K562 (cell line): Measurements from ENCODE around the gene TFB2M. TPM values are rescaled to one million over a fixed set of nuclear protein-coding genes. Genes with fewer than 3 reads are reported as not detected.
A peak's percentile ranks its signal among the peaks of the same experiment; 100 is the strongest.

Experiments used
- DPF2 ChIP-seq: fragments of 450-650 bp; IDR thresholded peaks from 2 replicates; pipeline ENCODE4 v1.6.1; 2016
- ETV5 ChIP-seq: sonication (generic); formaldehyde crosslinking; IDR thresholded peaks from 2 replicates; pipeline ENCODE4 v1.4.0; 2020; ENCODE audit warnings: low read depth, mild to moderate bottlenecking, missing genetic modification reagents
- HDAC8 ChIP-seq: fragments of 450-650 bp; IDR thresholded peaks from 2 replicates; pipeline ENCODE4 v1.6.1; 2016; ENCODE audit warnings: mild to moderate bottlenecking, missing genetic modification characterization, moderate library complexity, missing compliant biosample characterization
- NFRKB ChIP-seq: fragments of 450-650 bp; IDR thresholded peaks from 2 replicates; pipeline ENCODE4 v1.6.1; 2016; ENCODE audit warnings: low read depth
- POLR2A ChIP-seq: fragments of 450-650 bp; conservative IDR thresholded peaks from 2 replicates; pipeline ENCODE4 v1.6.1; 2016
- RAD51 ChIP-seq: fragments of 450-650 bp; IDR thresholded peaks from 2 replicates; pipeline ENCODE4 v1.7.1; 2016; ENCODE audit warnings: low read depth, mild to moderate bottlenecking, borderline replicate concordance
- SRSF7 ChIP-seq: fragments of 200-400 bp; formaldehyde crosslinking; optimal IDR thresholded peaks from 2 replicates; pipeline ENCODE3; 2017; ENCODE audit warnings: mild to moderate bottlenecking, low read depth, low read length
- TOE1 ChIP-seq, 2 experiments: fragments of 450-650 bp in 1 of 2; sonication (generic) in 1 of 2; formaldehyde crosslinking in 1 of 2; IDR thresholded peaks; 2 replicates each; pipeline versions ENCODE4 v1.7.1 to v1.8.0; 2016 to 2022; ENCODE audit warnings: borderline replicate concordance in 2 of 2, mild to moderate bottlenecking in 2 of 2, antibody characterized with exemption in 1 of 2, inconsistent platforms in 1 of 2, low read depth in 1 of 2, missing genetic modification reagents in 1 of 2, moderate library complexity in 1 of 2
- YY1 ChIP-seq, 3 experiments: IDR thresholded peaks; 2 replicates each; pipeline ENCODE4 v1.6.1; 2011; ENCODE audit warnings: low read length in 2 of 3, mild to moderate bottlenecking in 2 of 3, moderate library complexity in 2 of 3, borderline replicate concordance in 1 of 3, control low read depth in 1 of 3, low read depth in 1 of 3; ENCODE audit not compliant: insufficient read depth in 3 of 3, insufficient replicate concordance in 2 of 3, control insufficient read depth in 1 of 3, insufficient read length in 1 of 3; ENCODE audit errors: extremely low read depth in 1 of 3
- ZNF140 ChIP-seq: fragments of 250-450 bp; sonication (Bioruptor Pico); IDR thresholded peaks from 2 replicates; pipeline ENCODE4 v1.8.0; 2021; ENCODE audit warnings: moderate library complexity, mild to moderate bottlenecking, inconsistent platforms
- ZNF384 ChIP-seq: IDR thresholded peaks from 2 replicates; pipeline ENCODE4 v1.6.1; 2012; ENCODE audit warnings: low read depth, low read length, improper control_type of control experiment
- ZNF766 ChIP-seq: fragments of 200-800 bp; sonication (Bioruptor generic); conservative IDR thresholded peaks from 2 replicates; pipeline ENCODE4 v1.6.1; 2016; ENCODE audit warnings: missing genetic modification characterization, missing compliant biosample characterization
- polyA plus RNA-seq, 8 experiments: library from polyadenylated mRNA; depleted of rRNA in 4 of 8; stranded (reverse) in 5 of 8; unstranded in 3 of 8; fragments of >200 nt; fragmentation: Nextera tagmentation in 2 of 8; fragmentation: Illumina TruSeq in 1 of 8; extraction: Ambion mirVana in 2 of 8; extraction: Trizol in 1 of 8; gene quantifications; 2 replicates each; pipeline versions ENCODE4 v1.2.1 to v1.2.3, GENCODE V29; 2011 to 2014; ENCODE audit warnings: inconsistent platforms in 1 of 8, missing spikeins in 1 of 8
- total RNA-seq, 7 experiments: library from RNA; depleted of rRNA in 6 of 7; stranded (reverse); fragments of >200 nt in 6 of 7; fragmentation: Illumina TruSeq in 2 of 7; extraction: Trizol in 2 of 7; gene quantifications; 2 replicates each; pipeline versions ENCODE4 v1.2.1 to v1.2.3, GENCODE V29; 2011 to 2021; ENCODE audit warnings: low replicate concordance in 1 of 7
- TF ChIP-seq, protein P1 (sequence below), 2 experiments: fragments of 450-650 bp; IDR thresholded peaks; 2 replicates each; pipeline ENCODE4 v1.6.1; 2016
- TF ChIP-seq, protein P2 (sequence below), 2 experiments: fragments of 200-800 bp in 1 of 2; sonication (Bioruptor generic) in 1 of 2; sonication (generic) in 1 of 2; formaldehyde crosslinking in 1 of 2; IDR thresholded peaks in 1 of 2; conservative IDR thresholded peaks in 1 of 2; 2 replicates each; pipeline versions ENCODE4 v1.5.0 to v1.6.1; 2016 to 2020; ENCODE audit warnings: missing compliant biosample characterization in 1 of 2, missing genetic modification characterization in 1 of 2, missing genetic modification reagents in 1 of 2
- TF ChIP-seq, protein P3 (sequence below): fragments of 250-450 bp; sonication (Bioruptor Pico); IDR thresholded peaks from 2 replicates; pipeline ENCODE4 v1.4.0; 2020; ENCODE audit warnings: borderline replicate concordance

Gene TFB2M
- total and polyA plus RNA-seq, 9 of the 15 experiments (the other 6 are each of a cell fraction or from before 2014, with no cell fraction given) = 55.1 to 162 (median 70.6) TPM

DNA sequence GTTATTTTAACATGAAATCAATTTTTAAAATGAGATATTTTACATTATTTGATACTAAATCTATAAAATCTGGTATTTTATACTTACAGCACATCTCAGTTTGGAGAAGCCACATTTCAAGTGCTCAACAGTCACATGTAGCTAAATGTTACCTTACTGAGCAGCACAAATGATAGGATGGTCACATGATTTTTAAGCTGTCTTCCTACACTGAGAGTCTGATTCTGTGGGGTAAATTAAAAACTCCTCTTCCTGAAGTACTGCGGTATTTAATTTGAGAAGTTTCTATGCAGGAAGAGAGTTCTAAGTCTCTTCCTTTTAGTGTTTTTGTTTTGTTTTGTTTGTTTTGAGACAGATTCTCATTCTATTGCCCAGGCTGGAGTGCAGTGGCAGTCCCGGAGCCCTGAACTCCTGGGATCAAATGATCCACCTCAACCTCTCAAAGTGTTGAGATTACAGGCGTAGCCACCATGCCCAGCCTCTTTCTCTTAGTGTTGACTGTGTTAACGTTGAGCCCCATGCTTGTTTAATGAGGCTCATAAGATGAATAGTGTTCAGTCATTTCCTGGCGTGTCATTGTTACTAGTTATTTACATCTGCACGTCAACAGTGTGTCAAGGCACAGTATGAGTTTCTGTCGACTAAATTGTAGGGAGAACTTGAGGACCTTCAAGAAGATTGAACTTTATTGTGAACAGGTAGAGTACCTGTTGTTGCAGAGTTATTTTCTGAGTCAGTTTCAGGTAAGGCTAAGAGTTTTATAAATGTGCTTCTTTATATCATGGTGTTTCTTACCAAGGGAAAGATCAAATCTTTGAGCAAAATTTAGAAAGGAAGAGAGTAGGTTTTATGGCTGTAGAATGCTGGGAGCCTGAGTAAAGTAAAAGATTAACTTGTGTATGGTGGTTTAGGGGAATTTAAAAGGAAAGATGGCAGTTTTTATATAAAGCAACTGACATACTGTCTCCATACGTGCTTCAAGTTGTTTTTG, 3.5 kb upstream of the TFB2M start (continued):
- TF ChIP-seq HDAC8 (no peak), POLR2A (peak; percentile 50; the same call in 1 of the 2 replicates), NFRKB (peak; percentile 35; the same call in 1 of the 2 replicates), ETV5 (CRISPR knock-in tag) (no peak), YY1 (IDR thresholded peaks at IDR 0.05; ENCODE audit: borderline replicate concordance in 1 of 3, control insufficient read depth in 1 of 3, extremely low read depth in 1 of 3, insufficient read depth in 3 of 3, insufficient read length in 1 of 3, insufficient replicate concordance in 2 of 3, low read depth in 1 of 3, low read length in 2 of 3) (peak in 1 of 3 experiments; percentile 35), RAD51 (peak; percentile 78), DPF2 (no peak), TOE1 (IDR thresholded peaks at IDR 0.05; ENCODE audit: borderline replicate concordance) (peak; percentile 84), TOE1 (CRISPR knock-in tag; IDR thresholded peaks at IDR 0.05; ENCODE audit: borderline replicate concordance, low read depth) (no peak), ZNF766 (no peak), SRSF7 (no peak), ZNF384 (no peak), ZNF140 (CRISPR knock-in tag) (no peak)
- TF ChIP-seq, protein P1, sequence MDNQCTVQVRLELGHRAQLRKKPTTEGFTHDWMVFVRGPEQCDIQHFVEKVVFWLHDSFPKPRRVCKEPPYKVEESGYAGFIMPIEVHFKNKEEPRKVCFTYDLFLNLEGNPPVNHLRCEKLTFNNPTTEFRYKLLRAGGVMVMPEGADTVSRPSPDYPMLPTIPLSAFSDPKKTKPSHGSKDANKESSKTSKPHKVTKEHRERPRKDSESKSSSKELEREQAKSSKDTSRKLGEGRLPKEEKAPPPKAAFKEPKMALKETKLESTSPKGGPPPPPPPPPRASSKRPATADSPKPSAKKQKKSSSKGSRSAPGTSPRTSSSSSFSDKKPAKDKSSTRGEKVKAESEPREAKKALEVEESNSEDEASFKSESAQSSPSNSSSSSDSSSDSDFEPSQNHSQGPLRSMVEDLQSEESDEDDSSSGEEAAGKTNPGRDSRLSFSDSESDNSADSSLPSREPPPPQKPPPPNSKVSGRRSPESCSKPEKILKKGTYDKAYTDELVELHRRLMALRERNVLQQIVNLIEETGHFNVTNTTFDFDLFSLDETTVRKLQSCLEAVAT (IDR thresholded peaks at IDR 0.05) = peak; percentile 41 to 73
- TF ChIP-seq, protein P2, sequence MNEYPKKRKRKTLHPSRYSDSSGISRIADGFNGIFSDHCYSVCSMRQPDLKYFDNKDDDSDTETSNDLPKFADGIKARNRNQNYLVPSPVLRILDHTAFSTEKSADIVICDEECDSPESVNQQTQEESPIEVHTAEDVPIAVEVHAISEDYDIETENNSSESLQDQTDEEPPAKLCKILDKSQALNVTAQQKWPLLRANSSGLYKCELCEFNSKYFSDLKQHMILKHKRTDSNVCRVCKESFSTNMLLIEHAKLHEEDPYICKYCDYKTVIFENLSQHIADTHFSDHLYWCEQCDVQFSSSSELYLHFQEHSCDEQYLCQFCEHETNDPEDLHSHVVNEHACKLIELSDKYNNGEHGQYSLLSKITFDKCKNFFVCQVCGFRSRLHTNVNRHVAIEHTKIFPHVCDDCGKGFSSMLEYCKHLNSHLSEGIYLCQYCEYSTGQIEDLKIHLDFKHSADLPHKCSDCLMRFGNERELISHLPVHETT (CRISPR knock-in tag; conservative IDR thresholded peaks at IDR 0.05 in 1 of 2, IDR thresholded peaks at IDR 0.05 in 1 of 2) = peak in 1 of 2 experiments; percentile 61; a peak in 2 of 4 replicates
- TF ChIP-seq, protein P3, sequence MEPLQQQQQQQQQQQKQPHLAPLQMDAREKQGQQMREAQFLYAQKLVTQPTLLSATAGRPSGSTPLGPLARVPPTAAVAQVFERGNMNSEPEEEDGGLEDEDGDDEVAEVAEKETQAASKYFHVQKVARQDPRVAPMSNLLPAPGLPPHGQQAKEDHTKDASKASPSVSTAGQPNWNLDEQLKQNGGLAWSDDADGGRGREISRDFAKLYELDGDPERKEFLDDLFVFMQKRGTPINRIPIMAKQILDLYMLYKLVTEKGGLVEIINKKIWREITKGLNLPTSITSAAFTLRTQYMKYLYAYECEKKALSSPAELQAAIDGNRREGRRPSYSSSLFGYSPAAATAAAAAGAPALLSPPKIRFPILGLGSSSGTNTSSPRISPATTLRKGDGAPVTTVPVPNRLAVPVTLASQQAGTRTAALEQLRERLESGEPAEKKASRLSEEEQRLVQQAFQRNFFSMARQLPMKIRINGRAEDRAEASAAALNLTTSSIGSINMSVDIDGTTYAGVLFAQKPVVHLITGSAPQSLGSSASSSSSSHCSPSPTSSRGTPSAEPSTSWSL = no peak
